HG03575 (cell line): Measurements from ENCODE around the gene WNT7B.

Experiments used
- ATAC-seq: cut with Tn5 transposase; IDR thresholded peaks from one replicate; pipeline ENCODE4 v1.9.1; 2021; ENCODE audit not compliant: unreplicated experiment, insufficient number of reproducible peaks, low FRiP score; ENCODE audit errors: extremely low read depth

WNT7B gene

DNA sequence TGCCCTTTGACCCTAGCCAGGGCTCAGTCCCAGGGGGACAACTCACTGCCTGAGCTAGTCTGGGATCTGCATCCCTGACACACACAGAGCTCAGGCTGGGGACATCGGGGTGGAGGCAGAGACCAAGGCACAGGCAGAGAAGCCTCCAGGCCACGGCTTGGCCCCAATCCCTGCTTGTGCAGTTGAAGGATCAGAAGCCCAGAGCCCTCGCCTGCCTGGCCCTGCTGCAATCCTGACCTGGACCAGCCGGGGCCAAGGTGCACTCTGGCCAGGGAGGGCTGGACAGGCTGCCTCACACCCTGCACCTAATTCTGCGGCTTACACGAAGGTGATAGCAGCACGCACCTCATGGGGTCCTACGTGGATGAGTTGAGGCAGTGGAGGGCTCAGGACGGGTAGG, 34.6 kb downstream of the WNT7B start:
- ATAC-seq = no peak

DNA sequence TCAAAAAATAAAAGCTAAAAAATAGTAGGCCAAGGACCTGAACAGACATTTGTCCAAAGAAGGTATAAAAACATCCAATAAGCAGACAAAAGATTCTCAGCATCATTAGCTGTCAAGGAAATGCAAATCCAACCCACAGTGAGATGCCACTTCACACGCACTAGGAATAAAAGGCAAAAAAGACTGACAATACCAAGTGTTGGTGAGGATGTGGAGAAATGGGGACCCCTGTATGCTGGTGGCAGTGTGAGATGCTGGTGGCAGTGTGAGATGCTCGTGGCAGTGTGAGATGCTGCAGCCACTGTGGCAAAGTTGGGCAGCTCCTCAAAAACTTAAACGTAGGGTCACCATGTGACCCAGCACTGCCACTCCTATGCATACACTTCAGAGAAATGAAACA, 38.0 kb downstream of the WNT7B start:
- ATAC-seq = no peak

DNA sequence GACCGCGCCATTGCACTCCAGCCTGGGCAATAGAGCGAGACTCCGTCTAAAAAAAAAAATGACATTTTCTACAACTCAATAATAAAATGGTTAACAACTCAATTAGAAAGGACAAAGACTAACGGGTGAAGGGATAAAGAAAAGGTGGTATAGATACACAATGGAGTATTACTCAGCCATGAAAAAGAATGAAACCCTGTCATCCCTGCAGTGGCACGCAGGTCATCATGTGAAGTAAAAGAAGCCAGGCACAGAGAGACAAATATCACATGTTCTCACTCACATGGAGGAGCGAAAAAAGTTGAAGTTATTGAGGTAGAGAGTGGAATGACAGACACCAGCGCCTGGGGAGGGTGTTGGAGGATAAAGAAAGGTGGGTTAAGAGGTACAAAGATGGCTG, 39.0 kb downstream of the WNT7B start:
- no peak for ATAC-seq

DNA sequence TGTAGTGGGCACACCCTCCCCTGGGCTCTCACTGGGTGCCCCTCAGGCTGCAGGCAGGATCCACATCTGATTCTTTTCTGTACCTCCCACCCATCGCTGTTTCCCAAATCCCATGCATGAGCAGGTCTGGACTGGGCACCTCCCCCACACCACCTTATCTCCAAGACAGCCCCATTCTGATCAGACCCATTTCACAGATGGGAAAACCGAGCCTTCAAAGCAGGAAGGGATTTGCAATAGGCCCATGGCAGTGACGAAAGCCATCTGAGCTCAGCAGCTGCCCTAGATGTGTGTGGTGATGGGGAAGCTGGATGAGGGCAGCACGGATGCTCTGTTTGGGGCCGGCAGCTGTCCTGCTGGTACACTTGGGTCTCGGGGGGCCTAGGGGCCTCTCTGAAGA, 41.4 kb downstream of the WNT7B start:
- no peak for ATAC-seq

DNA sequence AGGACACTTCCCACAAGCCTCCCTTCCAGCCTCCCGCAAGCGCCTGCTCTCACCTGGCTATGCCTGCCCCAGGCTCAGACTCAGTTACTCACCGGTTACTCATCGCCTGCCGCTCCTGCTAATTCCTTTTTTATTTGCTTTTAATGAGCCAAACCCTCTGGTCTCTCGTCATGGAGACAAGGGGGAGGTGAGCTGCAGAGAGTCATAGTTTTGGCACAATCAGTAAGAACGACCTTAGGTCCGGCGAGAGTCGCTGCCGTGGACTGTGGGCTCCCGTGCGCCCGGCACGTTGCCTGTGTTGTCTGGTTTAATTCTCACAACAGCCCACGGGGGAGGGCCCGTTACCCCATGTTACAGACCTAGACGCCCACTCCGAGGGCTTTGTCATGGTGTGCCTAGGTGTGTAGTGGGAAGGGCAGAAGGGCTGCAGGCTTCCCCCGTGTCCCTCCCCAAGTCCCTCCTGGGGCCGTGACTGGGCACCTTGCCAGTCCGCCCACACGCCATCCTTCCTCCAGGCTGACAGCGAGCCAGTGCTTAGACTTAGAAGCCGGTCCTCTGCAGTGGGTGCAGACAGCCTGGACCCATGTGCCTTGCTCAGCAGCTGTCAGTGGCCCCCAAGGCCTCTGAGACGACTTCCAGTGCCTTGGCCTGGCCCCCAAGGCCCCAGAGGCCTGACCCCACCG, 42.2 kb downstream of the WNT7B start:
- no peak for ATAC-seq

DNA sequence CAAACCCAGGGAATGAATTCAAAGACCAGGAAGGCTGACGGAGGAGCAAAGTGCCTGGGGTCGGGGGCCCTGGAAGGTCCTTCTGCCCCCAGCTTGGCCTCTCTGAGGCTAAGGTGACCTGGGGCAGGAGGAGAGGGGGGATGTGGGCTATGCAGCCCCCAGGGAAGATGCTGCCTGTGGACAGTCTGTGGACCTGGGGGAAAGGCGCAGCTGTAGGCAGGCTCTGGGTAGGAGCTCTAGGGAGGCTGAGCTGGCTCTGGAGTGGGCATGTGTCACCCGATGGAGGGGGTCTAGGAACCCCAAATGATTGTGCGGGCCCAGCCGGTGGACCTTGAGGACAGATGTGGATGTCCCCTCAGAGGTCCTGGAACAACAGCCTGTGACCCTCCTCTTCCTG, 42.8 kb downstream of the WNT7B start:
- ATAC-seq = no peak

DNA sequence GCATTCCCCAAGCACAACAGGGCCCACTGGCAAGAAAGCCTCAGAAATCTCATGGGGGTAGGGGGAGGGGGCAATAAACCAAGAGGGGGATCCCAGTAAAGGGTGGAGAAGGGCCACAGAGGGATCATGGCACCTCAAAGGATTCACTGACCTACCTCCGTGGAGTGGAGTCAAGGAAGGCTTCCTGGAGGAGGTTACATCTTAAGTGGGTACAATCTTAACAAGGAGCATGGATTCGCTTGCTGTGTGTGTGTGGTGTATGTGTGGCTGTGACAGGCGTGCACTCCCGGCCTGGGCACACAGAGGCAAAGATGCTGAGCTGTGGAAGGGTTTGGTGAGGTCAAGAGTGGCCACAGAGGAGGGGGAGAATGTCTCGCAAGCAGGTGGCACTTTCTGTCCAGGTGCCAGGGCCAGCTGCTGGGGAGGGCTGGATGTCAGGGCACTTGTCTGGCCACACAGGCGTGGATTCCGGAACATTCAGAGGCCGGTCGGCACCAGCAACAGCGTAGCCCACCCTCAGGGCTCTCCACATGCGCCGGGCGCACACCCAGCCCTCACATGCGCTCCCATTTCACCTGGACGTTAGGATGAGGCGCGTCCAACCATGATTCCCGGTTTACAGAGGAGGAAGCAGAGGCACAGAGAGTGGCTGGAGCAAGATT, 43.3 kb downstream of the WNT7B start:
- no peak for ATAC-seq

DNA sequence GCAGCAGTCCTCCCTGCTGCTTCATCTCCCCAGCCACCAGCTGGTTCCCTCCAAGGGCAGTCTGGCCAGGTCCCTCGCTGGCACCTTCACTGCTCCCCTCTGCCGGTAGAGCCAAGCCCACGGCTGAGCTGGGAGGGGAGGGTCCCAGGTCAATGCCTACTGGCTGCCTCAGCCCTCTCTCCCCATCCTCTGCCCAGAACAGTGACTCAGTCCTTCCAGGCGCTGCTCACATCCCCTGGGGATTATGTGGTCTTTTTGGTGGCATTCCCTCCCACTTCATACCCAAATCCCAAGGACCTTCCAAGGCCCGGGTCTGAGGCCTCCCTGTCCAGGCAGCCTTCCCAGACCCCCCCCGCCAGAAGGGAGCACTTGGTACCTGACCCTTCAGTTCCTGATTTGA, 44.9 kb downstream of the WNT7B start:
- no peak for ATAC-seq

DNA sequence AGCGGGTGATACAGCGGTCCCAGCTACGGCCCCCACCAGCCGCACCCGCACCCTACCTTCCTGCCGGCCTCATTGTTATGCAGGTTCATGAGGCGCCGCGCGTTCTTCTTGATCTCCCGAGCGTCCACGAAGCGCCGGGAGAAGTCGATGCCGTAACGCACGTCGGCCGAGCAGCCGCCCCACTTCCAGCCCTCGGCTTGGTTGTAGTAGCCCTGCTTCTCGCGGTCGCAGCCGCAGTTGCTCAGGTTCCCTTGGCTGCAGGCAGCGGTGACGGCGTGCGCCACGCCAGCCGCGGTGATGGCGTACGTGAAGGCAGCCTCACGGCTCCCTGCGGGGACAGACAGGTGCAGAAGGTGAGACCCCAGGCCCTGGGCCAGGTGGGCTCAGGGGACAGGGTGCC, 45.9 kb downstream of the WNT7B start:
- no peak for ATAC-seq

DNA sequence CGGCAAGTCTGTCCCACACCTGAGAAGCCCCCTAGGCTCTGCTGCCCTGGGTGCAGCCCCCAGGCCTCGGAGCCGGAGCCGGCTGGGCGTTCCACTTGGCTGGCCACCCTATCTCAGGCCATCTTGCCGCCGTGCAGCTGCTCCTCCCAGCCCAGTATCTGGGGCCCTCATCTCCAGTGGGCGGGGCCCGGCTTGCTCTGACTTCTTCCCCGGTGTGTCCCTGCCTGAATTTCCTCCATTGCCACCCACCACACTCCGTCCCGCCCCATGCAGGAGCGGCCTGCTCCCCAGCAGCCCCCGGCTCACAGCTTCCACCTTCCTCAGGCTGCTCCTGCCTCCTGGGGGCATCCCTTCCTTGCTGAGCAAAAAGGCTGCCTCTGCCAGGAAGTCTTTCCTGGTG, 46.6 kb downstream of the WNT7B start:
- ATAC-seq = no peak

DNA sequence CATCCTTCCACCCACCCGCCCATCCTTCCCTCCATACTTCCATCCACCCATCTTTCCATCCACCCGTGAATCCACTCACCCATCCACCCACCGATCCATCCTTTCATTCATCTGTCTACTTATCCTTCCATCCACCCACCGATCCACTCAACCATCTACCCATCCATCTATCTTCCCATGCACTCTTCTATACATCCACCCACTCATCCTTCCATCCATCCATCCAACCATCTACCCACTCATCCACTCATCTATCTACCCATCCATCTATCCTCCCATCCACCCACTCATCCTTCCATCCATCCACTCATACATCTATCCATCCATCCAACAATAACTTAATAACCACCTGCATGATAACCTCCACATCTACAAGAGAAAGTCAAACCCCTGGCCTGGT, 47.3 kb downstream of the WNT7B start:
- ATAC-seq = no peak

DNA sequence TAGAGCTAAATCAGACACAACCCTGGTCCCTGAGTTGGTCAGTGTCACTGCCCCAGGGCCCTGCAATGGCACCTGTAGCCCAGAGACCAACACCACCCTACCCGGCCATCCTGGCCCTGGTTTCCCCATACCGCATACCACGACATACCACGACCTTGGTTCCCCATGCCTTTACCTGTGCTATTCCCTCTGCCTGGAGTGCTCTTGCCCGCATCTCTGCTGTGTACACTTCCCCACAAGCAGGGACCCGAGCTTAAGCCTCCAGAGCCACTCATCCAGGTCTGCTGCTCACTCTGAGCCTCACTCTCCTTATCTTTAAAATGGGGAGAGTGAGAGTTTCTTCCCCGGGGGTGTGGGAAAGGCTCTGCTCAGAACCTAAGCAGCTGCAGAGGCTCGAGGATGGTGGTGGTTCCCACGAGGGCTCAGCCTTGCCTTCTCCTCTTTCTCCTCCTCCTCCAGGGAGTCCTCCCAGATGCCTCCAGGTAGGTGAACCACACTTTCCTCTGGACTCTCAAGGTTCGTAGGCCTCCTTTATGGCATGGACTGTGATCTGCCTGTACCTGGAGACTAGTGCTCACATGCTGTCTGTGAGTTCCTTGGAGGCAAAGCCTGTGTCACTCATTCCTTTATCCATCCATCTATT, 48.1 kb downstream of the WNT7B start:
- ATAC-seq = no peak

DNA sequence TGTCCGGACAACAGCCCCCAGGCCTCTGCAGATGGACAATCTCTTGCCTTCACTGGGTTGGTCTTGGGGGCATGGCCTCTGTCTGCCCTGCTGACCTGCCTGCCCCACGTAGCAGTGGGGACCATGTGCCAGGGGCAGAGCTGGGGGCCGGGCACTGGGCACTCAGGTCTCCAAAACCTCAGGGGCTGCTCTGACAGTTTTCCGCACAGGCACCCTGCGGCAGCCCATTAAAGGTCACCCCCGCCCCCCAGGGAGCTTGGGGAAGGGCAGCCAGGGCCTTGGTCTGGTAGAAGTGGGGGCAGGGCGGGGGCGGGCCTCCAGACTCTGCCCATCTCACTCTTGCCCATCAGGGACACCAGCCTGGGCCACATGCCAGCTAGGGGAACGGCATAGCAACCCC, 49.9 kb downstream of the WNT7B start:
- ATAC-seq = no peak

DNA sequence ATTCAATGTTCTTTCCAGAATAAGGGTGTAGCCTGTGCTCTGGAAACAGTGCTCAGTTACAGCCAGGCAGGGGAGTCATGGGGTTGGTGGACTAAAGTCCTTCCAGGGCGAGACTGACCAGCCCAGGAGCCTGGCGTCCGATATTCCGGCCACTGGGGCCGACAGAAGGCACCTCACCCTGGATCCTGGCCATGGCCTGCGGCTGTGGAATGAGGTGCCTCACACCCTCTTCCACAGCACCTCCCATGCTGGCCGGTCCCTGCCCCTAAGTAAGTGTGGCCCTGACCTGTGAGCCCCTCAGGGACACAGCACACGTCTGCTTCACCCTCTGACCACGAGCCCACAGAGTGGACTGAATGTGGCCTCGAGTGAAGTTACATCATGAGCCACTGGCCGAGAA, 50.5 kb downstream of the WNT7B start:
- no peak for ATAC-seq

DNA sequence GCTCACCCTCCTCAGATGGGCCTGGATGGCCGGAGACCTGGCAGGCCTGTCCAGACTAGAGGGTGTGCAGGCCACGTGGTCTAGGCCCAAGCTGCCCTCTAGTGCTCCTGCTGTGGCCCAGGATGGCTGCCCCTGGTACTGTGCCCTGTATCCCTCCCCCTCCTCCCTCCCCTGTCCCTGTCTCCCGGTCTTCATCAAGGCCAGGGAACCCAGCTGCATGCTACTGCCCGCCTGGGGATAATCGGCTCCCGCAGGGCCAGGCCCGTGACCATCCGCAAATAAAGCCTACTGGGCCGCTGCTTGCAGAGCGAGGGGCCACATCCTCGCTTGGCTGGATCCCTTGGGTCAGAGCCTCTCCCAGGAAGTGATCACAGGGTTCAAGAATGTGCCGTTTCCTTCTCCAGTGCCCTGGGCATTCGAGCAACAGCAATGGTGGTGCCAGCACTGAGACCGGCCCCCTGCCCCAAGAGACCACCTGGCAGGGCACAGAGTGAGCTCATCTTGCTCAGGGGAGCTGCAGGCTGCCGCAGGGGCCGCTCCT, 51.1 kb downstream of the WNT7B start:
- no peak for ATAC-seq

DNA sequence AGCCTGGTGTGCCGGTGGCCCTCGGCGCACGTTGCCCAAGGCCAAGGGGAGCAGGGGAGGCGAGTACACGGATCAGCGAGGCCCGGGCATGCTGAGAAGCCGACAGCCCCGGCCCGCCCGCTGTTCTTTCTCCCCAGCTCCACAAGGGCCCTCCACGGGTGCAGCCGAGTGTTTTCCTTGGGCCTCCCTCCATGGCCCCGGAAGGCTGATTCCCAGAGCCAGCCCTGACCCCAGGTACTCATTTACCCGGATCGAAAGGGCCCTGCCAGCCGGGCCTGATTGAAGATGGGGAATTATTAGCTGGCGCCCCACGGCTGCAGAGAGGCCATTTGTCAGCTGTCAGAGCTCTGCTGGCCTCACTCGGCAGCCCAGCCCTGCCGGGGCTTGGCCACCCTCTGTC, 53.1 kb downstream of the WNT7B start:
- ATAC-seq = no peak

DNA sequence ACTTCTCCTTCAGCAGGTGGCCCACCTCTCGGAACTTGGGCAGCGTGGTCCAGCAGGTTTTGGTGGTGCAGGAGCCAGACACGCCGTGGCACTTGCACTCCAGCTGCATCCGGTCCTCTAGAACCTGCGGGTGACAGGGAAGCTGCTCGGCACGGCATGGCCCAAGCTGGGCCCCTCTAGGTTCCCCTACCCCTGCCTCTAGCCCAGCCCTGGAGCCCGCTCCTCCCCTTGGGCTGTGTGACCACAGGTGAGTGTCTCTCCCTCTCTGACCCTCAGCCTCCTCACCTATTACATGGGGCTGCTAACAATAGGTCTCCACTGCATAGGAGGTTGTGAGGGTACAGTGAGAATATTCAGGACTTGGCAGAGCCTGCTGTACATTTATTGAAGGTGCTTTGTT, 53.8 kb downstream of the WNT7B start:
- ATAC-seq = no peak

DNA sequence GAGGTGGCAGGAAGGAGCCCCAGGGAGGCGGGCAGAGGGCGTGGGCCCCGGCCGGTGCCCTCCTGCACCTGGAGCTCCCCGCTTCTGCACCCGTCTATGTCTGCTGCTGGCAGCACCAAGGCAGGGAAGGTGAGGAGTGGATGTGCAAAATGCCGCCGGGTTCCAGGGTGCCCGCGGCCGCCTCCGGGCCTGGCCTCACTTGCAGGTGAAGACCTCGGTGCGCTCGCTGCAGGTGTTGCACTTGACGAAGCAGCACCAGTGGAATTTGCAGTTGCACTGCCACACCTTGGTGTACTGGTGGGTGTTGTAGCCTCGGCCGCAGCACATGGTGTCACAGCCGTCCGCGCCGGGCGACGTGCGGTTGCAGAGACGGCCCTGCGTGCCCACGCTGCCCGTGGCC, 54.3 kb downstream of the WNT7B start:
- no peak for ATAC-seq

DNA sequence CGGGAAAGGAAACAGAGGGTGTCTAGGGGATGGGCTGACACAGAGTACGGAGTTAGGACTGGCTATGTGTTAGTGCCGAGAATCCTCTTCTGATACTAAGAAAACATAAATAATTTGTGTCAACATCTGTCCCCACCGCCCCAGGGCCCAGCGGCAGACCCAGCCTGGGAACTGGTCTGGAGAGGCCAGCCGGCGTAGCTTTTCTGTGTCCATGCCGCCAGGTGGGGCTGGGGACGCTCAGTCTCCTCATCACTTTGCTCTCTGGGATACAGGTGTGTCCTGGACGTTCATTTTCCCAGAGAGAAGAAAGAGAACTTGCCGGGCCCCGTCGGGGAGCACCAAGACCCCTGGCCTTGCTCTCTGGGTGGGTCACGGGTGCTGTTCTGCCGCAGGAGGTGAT, 54.7 kb downstream of the WNT7B start:
- no peak for ATAC-seq

DNA sequence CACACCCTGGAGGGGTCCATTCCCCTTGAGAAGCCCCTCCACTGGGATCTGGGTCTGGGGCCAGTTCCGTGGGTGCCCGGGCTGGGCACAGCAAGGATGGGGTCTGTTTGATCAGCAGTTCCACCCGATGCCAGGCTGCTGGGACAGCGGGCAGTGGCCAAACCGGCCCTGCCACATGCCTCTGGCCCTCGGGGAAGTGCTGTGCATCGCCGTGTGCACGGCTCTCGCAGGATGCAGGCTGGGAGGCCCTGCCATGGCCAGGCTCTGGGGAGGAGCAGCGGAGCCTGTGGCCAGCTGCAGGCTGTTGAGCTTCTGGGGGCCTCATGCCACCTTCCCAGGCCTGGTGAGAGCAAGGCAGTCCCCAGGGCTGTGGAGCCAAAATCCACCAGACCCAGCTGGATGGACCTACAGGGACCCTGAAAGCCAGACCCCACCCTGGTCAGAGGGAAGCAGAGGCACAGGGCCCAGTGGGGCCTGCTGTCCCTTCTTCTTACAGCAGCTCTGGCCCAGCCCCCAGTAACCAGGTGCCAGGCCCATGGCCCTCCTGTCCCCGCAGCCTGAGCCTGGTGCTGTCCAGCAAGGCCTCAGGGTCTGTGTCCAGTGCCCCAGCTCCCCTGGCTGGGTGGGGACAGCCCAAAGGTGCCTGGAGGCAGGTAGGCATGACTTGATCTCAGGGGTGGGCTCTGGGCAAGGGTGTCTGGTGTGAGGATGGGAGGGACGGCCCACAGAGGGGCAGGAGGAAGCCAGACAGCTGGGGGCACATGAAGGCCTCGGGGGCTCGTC, 57.3 kb downstream of the WNT7B start:
- no peak for ATAC-seq
